Measurements from ENCODE around the gene POU6F2.

POU6F2 gene

GRCh38 chr7:39265641-39266591, 288.2 kb downstream of the POU6F2 start:
- no peak for DNase-seq

DNA sequence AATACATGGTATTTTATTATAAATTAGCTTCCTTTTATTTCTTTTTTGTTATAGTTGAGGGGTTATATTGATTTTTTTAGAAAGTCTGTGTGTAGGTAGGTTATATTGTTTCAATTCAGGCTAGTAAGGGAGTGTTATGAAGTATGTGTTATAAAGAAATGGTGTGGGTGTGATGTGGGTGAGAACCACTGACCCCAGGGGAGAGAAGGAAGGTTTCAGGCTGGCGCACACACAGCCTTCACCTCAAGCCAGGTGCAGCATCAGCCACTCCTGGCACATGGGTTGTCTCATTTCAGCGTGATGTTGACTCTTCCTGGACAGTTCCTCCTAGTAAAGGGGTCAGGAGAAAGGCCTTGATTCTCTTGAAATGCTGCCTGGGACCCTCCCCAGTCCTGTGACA, 291.3 kb downstream of the POU6F2 start:
- DNase-seq, result no peak

DNA sequence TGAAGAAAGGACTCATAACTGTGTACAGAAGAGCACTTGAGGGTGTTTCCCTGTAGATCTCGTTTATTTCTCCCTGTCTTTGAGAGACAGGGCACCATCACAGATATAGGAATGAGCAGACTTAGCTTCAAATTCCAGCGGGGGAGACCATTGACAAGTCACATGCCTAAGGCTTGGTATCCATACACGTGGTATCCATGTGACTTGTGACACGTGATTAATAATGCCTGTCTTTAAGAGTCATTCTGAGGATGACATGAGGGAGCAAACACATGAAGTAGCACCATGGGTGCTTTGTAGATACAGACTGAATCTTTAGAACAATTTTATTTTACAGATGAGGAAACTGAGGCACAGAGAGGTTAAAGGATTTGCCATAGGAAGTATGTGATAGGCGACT, 292.3 kb downstream of the POU6F2 start:
- DNase-seq, result no peak

DNA sequence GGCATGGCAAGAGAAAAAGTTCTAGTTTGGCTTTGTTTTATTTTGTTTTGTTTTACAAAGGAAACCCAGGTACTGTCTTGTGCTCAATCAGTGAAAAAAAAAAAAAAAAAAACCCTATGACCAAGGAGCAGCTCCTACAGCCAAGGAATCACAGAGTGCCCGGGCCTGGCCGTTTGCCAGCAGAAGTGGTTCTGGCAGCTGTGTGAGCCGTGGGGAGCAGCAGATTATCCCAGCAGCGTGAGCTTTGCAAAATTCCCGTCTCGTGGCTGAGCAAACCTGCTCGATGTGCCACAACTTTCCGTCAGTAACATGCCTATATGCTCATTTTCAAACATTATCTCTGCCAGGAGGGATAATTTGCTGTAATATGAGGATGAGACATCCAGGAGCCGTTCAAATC, 293.7 kb downstream of the POU6F2 start:
- DNase-seq, result peak; percentile 87

DNA sequence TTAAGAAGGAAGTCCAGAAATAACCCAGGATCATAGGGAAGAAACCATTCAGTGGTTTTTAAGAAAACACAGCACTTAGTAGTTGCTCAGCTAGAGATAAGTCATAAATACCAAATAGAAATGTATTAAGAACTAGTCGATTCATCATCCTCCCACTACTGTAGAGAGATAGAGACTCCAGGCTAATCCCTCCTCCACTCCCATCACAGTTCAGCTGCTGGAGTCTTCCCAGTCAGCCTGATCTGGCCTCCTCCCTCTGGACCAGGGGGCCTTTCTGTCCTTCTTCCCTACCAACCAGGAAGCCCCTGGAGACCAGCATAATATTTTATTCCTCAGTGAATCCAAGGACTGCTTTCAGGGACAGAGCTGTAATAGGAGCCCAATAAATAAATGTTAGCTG, 294.4 kb downstream of the POU6F2 start:
- DNase-seq, result no peak

DNA sequence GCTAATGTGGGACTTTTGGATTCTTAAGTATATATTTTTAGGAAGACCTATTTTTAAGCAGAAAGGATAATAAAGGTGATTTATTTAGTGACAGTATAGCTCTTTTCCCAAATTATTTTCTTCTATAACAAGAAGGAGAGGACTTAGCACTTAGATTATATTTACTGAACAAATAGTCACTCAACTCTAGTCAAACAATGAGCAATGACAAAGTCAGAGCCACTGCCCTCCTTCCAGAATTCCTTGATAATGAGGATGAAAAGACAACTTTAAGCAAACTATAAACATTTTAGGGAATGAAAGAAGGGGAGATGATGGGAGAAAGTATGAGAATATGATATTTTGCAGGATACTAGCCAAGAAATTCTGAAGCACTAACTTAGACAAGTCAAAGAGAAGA, 295.0 kb downstream of the POU6F2 start:
- DNase-seq, result no peak

- DNase-seq, result no peak
Observed at GRCh38 chr7:39280337-39280736, 302.6 kb downstream of the POU6F2 start.

- DNase-seq, result no peak
Observed at GRCh38 chr7:39285256-39285655, 307.5 kb downstream of the POU6F2 start.

- no peak for DNase-seq
Observed at GRCh38 chr7:39288303-39288702, 310.6 kb downstream of the POU6F2 start.

GRCh38 chr7:39291628-39292410, 314.1 kb downstream of the POU6F2 start:
- DNase-seq, result no peak

- no peak for DNase-seq
Observed at GRCh38 chr7:39293056-39293823, 315.5 kb downstream of the POU6F2 start.

GRCh38 chr7:39294022-39294421, 316.3 kb downstream of the POU6F2 start:
- DNase-seq, result no peak

DNA sequence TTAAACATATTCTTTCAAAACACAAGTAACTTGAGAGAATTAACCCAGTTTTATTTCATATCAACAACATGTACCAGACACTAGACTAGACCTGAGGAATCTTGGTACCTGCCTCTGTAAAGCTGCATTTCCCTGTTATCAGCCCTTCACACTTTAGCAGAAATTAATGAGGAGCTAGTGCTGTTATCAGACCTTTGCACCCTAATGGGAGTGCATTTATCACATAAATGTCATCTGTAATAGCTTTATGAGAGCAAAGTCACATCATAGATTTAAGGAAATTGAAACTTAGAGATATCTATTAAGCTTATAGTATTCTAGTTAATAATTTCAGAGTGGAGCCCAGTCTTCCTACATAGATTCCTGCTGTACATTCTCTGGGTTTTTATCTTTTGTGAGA, 318.1 kb downstream of the POU6F2 start:
- no peak for DNase-seq

DNA sequence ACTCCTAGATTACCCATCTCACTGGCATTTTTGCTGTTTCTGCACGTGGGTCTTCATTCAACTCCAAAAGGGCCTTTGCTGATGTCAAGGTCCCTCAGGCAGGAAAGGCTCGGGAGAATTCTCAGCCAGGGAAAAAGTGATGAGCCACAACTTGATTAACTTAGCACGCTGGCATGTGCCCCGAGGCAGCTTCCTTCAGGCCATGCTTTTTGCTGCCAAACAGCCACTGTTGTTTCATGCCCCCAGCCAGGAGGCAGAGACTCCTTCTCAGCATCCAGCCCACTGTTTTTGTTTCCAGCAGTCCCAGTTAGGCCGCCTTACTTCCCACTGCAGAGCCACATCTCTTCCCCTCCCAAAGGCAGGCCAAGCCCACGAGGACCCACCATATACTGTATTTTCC, 322.0 kb downstream of the POU6F2 start:
- DNase-seq, result no peak

- no peak for DNase-seq
Observed at GRCh38 chr7:39300276-39300675, 322.6 kb downstream of the POU6F2 start.

- no peak for DNase-seq
Observed at GRCh38 chr7:39301543-39301942, 323.8 kb downstream of the POU6F2 start.

DNA sequence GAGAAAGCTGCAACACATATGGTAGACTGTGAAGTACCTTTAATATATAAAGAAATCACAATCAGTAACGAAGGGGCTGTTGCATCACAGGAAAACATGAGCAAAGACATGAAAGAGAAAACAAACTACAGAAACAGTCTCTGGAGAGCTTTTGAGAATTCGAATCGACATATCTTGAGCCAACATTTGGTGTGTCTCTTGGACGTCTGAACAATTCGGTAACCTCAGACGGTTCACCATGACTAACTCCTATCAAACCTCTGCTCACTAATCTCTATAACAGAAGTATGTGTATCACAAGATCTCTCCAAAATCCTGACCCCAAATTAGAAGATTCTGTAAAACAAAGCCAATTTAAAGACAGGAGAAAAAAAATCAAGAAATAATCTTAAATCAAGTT, 326.5 kb downstream of the POU6F2 start:
- no peak for DNase-seq

GRCh38 chr7:39304668-39305405, 327.1 kb downstream of the POU6F2 start:
- no peak for DNase-seq

DNA sequence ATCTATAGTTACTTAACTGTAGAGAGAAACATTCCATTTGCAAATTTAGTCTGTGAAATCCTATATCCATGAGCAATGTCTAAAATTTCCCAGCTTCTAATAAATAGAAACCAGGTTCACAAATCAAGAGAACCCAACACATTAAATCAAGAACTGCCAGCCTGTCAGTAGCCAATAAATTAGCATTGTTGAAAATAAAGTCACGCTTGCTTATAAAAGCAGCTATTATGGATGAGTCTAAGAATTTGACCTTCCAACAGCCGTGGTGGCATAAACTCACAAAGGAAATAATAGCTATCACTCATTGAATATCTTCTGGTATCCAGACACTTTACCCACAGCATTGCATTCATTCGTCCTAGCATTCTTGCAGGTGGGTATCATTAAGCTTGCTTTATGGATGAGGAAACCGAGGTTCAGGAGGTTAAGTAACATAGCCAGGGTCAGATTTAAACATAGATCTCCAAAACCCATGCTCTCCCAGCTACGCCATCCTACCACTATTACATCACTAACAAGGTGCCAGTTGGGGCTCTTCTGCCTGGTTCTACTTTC, 328.4 kb downstream of the POU6F2 start:
- DNase-seq, result no peak

DNA sequence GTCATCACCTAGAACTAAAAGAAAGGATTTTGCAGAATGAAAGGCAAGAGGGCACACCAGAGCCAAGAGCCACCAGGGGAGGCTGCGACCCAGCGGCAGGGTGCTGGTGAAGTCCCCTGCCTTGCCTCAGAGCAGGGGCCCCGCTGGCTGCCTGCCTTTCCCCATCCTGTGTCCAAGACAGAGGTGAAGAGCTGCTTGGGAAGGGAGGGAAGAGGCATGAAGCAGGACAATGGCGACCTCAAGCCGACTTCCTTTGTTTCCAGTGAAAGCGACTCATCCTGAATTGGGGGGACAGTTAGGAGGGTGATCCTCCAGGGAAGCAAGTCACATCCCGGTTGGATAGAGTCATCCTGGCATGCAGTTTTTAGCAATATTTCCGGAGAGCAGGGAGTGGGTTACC, 333.0 kb downstream of the POU6F2 start:
- no peak for DNase-seq

DNA sequence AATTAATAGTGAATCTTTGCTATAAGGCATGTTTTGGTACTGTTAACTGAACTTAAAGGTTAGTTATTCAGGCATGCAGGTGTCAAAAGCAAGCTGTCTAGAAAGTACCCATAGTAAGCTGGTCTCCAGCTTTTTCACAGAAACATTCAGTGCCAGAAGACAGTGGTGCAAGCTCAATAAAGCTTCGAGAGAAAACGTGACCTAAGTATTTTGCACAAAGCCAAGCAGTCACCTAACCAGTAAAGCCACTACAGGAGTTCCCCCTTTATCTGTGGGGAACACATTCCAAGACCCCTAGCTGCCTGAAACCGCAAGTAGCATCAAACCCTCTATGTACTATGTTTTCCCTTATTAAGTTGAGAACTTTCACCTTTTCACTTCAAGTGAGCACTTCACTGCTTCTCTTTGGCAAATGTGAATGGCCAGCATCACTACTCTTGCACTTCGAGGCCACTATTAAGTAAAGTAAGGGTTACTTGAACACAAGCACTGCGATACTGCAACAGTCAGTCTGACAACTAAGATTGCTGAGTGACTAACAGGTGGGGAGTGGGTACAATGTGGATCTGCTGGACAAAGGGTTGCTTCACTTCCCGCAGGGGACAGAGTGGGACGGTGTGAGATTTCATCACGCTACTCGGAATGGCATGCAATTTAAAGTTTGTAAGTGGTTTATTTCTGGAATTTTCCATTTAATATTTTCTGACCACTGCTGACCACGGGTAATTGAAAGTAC, 334.7 kb downstream of the POU6F2 start:
- DNase-seq, result no peak

All from left hindlimb (tissue), 1 donor.